Glomerular visceral epithelial cell (primary cell): ENCODE measurements around the gene NTRK1.

Source experiments
- DNase-seq: peaks from one replicate; pipeline ENCODE4 v3.0.0-alpha.2; 2016; ENCODE audit errors: extremely low spot score

NTRK1 gene

DNA sequence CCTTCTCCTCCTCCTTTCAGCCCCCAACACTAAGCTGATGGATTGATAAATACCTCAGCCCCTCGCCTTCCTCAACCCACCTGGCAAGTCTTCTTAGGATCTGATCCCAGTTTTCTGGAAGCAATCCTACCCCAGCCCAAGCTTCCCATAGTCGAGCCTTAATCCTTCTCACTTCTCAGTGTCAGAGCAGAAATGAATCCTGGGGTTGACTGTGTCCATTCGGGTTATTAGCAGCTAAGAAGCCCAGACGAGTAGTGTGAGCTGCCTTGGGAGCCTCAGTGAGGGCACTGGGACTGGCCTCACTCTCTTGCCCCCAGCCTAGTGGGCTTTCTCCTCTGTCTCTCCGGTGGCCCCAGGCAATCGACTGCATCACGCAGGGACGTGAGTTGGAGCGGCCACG, 20.4 kb downstream of the NTRK1 start:
- DNase-seq = no peak

DNA sequence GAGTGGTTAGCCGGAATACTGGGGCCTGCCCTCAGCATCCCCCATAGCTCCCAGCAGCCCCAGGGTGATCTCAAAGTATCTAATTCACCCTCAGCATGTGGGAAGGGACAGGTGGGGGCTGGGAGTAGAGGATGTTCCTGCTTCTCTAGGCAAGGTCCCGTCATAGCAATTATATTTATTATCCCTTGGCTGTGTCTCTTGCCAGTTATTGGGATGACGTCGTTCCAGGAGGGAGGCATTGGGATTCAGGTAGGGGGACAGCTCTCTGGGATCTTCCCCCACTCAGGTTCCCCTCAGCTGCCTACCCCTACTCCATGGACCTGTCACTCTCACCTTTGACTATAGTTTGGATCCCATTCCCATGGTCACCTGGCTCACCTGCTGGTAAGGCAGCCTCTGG, 21.0 kb downstream of the NTRK1 start:
- DNase-seq = no peak

DNA sequence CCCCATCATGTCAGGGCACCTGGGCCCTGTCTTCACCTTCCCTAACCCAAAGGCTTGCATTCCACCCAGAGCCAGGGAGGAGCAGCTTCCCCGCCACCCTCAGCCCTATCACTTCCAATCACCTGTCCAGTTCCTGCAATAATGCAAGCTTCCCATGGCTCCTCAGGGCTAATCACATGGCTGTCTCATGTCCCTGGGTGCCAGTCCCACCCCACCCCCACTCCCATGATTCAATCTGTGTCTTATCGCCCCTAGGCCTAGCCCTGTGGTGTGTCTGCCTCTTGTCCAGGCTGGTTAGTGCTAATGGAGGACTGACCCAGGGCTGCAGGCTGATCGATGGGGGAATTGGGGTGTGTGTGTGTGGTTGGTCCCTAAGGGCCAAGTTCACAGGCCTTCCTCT, 21.9 kb downstream of the NTRK1 start:
- no peak for DNase-seq

DNA sequence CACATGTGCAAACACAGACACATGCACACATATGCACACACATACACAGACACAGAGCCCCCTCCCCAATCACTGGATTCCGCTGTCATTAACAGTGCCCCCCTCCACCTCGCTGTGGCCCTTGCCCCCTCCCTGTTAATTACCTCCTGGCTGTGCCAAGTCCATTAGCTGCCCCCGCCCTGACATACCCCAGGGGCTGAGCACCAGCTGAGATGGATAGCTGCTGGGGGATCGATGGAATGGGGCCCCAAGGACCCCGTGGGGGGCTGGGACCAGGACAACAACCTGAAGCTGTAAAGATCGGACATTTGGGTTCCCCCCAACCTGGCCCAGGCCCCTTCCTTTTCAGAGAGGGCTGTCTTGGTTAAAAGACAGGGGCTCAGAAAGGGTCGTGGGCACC, 23.3 kb downstream of the NTRK1 start:
- DNase-seq = no peak

DNA sequence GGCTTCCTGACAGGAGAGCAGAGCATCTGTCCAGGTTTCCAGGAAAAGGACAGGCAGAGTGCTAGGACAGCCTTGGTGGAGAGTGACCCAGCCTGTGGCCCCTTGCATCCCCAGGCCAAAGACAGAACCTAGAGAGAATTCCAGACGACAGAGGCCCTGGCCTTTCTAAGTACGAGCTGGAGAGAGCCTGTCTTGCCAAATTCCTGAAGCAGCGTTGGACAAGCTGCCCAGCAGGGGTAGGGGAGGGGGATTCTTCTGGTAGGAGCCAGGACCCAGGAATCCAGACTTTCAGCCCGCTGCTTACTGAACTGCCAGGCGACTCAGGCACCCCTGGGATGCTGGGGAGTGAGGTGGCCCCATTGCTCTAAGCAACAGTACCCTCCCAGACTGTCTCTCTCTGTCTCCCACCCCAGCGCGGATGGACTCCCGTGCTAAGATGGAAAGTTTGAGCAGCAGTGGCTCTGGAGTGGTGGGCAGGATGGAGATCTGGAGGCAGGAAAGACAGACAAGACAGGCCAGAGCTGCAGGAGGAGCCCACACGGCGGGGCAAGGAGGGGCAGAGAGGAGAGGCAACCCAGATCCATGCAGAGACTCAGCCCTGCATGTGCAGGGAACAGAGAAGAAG, 24.0 kb downstream of the NTRK1 start:
- no peak for DNase-seq

DNA sequence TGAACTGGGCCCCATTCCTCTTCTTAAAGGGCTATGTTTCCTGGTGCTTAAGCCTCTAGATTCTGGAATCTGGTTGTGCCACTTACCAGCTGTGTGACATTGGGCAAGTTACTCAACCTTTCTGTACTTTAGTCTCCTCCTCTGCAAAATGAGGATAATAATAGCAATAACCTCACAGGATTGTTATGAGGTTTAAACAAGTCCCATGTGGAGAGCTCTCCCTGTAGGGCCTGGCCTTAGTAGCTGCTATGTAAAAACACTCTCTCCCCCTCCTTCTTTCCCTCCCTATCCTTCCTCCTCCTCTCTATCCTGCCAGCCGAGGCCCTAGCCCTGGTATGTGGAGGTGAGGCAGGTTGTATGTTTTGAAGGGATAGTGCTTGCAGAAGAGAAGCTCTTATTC, 24.6 kb downstream of the NTRK1 start:
- DNase-seq = no peak

DNA sequence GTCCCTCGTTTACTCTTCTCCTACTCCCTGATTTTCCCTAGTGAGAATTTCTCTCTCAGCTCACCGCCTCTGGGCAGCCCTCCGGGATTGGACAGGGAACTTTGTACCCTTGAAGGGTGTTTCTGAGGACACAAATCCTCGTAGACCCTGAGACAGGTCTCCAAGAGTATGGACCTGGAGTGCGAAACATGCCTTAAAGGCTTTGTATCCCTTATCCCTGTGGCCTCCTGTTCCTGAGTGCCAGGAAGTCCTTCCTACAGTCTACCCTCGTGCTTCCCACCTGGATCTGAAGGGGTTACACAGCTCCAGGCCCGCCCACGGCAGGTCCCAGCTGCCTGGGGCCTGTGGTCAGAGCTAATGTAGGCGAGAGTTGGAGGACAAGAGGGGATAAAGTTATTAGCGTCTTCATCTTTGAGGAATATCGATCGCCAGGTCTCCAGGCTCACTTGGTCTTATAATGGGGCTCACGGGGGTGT, 25.3 kb downstream of the NTRK1 start:
- no peak for DNase-seq

DNA sequence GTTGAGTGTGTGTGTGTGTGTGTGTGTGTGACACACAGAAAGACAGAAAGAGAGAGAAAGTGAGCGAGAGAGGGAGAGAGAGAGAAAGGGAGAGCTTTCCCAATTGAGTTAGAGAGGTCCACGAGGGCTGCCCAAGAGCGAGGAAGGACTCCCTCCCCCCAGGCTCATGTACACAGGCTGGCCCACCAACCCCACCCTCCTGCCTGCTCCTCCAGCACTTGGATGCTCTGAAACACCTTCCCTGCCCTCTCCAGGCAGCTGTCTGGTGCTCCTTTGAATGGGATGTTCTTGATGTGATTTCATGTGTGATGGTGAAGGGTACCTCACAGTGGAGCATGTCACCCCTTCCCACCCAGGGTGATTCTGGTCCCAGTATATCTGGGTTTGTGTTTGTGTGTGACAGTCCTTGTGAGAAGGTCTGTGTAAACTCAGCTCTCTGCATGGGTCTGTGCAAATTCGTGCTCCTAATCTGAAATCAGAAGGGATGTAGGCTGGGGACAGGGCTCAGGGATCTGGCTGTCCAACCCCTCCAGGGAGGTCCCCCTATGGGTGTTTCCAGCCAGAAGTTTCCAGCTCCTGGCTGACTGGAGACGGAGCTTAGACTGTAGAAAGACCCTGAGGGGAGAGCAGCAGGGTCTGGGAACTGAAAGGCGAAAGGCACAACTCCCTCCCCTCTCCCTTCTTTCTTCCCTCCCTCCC, 26.1 kb downstream of the NTRK1 start:
- no peak for DNase-seq

DNA sequence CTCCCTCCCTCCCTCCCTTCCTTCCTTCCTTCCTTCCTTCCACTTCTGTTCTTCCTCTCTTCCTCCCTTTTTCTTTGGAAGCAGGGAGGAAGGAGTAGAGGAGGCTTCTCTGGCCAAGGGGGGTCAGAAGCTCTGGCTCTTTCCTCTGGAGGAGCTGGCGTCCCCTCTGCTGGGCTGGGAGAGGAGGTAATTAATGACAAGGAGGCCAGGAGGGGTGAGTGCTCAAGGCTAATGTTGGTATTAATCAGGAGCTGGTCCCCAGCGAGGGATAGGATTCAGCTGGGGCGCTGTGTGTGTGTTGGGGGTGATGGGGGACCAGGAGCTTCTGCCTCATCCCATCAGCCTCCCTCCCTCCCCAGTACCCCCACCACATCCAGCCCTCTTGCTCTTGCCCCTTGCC, 26.7 kb downstream of the NTRK1 start:
- DNase-seq = no peak

DNA sequence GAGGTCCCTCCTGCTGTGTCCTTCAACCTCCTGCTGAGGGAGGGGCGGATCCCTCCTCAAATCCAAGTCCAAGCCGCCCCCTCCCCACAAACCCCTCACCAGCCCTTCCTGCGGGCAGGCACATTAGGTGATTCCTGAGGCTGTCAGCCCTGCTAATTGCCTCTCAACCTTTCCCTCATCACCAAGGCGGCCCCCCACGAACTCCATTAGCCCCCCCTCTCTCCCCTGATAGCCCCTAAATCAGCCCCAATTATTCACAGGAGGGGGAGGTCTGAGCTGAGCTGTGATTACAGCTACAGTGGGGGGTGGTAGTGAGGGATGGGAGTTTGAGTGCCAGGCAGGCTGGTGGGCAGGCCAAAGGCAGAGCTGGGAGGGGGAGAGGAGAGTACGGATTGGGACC, 27.1 kb downstream of the NTRK1 start:
- no peak for DNase-seq

DNA sequence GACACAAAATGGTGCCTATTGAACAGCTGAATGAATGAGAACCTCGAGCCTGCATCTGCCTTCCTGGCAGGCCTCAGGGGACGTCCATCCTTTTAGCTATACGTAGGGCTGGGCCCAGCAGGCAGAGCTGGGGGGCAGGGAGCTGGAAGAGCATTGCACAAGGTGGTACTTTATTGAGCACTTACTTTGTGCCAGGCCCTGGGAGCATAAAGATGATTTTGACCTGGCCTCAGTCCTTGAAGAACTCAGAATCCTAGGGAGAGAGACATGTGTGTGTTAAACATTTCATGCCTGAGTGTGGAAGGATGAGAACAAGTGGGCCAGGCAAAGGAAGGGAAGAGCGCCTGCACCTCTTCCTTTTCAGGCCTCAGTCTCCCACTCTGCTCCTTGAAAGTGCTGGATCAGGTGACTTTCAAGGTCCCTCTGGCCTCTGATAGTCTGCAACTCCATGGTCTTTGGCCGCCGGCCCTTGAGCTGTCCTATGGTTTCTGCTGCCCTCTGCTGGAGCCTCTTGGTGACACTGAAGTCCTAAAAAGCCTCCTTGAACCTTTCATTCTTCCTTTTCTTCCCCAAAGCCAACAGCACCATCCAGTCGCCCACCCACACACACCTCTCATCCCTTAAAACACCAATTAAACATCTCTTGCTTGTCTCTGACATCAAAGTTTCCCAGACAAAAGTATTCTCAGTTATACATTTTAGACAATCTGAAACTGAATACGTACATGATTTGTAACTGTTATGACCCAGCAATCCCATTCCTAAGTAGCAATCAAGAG, 29.3 kb downstream of the NTRK1 start:
- DNase-seq = peak; percentile 79

DNA sequence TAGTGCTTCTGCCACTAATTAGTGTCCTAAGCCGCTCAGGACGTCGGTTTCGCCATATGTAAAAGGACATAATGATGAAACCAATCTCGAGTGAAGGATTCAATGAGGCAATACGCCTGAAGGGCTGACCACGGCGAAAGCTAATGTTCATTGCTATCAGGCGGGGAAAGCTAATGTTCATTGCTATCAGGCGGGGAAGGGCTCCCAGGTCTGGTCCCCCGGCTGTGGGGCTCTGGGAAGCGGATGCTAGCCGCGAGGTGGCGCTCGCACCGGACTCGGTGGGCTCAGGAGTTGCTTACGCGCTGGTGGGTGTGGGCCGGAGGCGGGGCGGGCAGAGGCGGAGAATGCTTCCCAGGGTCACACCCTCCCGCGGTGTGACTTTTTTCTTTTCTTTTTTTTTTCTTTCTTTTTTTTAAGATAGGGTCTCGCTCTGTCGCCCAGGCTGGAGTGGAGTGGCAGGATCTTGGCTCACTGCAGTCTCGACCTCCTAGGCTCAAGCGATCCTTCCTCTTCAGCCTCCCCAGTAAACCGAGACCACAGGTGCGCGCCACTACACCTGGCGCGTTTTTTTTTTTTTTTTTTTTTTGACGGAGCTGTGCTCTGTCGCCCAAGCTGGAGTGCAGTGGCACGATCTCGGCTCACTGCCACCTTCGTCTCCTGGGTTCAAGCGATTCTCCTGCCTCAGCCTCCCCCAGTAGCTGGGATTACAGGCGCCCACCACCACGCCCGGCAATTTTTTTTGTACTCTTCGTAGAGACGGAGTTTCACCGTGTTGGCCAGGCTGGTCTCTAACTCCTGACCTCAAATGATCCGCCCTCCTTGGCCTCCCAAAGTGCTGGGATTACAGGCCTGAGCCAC, 31.8 kb downstream of the NTRK1 start:
- DNase-seq = peak; percentile 90

DNA sequence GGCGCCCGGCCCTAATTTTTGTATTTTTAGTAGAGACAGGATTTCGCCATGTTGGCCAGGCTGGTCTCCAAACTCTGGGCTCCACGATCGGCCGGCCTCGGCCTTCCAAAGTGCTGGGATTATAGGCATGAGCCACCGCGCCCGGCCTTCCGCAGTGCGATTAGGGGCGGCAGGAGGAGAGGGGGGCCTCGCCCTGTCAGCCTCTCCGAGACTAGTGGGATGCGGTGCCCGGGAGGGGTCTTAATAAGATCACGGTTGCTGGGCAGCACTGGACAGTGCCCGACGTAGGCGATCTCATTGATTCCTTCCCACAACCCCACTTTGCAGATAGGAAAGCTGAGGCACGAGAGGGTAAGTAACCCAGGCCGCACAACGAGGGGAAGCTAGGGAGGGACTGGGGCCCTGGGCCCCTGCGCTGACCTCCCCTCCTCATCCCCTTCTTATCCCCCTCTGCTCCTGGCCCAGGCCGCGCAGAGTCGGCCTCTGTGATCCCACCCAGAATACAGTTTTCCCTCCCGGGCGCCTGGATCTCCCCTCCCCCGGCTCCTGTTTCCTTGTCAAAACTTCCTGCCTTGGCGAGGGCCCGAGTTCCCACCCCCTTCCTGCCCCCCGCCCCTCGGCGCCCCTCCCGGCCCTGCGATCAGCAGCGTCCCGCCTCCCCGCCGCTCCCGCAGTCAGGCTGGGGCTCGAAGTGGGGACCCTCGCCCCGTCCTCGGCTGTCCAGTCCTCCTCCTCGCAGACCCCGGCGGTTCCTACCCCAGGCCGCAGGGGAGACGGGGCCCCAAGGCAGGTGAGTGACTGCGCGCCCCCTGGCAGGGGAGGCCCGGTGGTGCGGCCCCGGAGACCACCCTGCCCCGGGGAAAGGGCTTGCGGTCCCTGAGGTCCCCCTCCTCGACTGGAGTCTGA, 32.6 kb downstream of the NTRK1 start, which contains the start of gene PEAR1:
Gene PEAR1 (plus strand): TSS at position 671 of the 906 bp plus-strand sequence. CDS start 10,209 bp downstream, outside the sequence.
- DNase-seq = no peak

DNA sequence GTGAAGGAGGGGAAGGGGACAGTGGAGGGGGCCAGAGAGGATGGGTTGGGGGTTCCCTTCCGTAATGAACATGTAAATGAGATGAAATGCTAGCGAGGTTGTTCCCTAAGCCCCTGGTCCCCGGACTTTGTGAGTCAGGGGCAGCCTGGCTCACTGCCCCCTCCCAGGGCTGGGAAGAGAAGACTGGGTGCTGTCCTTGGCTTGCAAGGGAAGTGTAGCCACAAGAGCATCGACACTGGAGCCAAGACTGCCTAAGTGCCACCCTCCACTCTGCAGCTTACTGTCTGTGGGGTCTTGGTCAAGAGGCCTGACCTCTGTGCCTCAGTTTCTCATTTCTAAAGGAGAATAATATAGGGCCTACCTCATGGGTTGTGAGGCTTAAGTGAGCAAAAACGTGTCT, 33.3 kb downstream of the NTRK1 start:
- DNase-seq = no peak

DNA sequence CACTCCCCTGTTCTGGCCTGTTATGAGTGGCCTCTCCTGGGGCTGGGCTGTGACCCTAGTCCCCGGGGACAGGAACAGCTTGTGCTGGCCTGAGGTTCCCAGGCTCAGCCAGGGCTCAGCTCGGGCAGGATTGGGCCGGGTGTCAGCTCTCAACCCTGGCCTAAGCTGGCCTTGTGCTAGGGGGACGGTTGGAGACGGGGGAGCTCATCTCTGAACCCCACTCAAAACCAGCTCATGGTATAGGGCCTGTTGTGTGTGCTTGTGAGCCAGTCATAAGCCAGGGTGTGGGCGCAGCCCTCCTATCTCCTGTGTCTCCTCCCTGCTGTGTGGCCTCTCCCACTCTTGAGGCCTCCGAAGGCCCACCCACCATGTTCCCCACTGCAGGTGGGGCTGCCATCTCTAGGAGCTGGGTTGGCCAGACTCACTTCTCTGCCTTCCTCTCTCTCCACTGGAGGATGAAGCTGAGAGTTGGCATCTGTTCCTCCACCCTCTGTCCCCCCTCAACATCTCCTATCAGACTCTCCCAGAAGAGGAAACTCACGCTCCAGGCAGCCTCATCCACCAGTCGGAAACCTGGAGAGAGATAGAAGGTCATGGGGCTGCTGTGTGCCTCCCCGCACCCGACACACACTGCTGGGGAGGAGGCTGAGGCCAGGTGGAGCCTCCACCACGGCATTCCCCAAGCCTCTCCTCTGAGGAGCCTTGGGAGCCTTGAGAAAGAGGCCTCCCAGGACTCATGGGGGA, 34.2 kb downstream of the NTRK1 start:
- no peak for DNase-seq

DNA sequence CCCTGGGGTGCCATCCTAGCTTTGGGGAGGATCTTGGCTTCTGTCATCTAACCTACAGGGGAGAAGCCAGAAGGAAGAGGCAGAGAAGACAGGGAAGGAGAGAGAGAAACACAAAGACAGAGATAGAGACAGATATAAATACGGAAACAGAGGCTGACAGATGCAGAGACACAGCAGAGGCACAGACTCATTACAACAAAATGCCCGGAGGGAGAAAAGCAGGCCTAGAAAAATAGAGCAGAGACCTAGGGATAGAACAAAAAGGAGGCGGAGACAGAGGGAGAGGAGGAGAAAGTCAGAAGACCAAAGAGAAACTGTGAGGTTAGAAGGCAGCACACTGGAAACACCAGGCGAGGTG, 34.8 kb downstream of the NTRK1 start:
- no peak for DNase-seq

DNA sequence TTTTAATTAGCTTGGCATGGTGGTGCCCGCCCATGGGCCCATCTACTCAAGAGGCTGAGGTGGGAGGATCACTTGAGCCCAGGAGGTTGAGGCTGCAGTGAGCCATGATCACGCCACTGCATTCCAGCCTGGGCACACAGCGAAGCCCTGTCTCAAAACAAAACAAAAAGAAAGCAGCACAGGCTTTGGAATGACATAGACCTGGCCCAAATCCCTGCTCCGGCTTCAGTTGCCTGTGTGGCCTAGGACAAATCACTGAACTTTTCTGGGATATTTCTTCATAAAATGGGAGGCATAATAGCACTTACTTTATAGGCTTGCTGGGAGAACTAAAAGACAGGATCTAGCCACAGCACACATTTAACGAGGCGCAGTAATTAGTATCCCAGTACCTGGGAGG, 35.3 kb downstream of the NTRK1 start:
- DNase-seq = no peak

DNA sequence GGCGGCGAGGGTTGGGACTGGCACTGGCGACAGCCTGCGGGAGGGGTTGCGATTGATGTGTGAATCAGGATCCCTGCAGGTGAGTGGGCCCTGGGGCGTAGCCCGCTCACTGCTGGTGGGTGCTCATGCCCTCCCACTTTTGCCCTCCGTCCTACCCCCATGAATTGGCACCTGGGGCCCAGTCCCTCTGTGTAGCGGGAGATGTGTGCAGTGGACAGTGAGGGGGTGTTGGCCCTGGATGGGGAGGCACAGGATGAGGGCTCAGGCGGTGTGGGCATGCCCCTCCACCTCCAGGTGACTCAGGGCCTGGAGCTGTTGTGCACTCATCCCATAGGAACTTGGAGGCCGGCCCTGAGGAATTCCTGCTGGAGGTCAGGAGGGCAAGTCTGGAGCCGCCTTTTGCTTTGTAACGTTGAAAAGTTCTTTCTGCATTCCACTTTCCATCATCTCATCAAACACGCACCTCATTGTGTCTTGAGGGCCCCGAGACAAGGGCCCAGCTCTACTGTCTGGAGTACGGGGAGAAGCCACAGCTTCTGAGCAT, 35.9 kb downstream of the NTRK1 start:
- DNase-seq = peak; percentile 94

DNA sequence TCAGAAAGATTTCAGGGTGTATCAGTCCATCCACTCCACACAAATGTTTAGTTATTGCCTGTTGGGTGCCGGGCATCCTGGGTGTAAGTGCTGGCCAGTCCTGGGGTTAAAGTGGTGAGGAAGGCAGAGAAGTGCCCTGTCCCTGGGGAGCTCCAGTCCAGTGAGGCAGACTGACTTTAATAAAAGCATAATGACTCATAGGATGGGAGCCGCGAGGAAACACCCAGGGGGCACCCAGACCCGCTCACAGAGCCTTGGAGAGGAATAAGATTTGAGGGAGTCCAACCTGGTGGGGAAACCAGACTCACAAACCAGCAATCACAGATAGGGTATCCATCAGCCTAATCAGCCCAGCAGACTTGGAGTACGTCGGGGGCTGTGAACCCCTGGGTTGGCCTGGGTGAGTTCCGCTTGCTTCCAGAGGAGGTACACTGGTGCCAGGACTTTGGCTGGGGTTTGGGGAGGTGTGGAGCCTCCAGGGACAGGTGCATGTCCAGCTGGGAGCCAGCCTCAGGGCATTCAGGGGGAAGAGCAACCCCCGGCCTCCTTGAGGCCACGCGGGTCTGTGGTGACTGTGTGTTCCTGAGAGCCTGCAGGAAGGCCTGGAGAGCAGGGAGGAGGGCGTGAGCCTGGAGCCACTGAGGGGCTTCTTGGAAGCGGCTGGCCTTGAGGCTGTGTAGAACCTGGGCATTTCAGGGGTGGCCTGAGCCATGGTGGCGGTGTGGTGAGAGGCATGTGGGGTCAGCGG, 36.6 kb downstream of the NTRK1 start:
- DNase-seq = peak; percentile 74
